GM12878 (cell line): ENCODE measurements around the gene WDR41. TPM values are rescaled to one million over a fixed set of nuclear protein-coding genes. Genes with fewer than 3 reads are reported as not detected.

Experiments
- CTCF ChIP-seq, 3 experiments: IDR thresholded peaks in 2 of 3; conservative IDR thresholded peaks in 1 of 3; 2 replicates each; pipeline ENCODE4 v1.5.1; 2011; ENCODE audit warnings: low read depth in 3 of 3, low read length in 3 of 3, mild to moderate bottlenecking in 3 of 3, control low read depth in 2 of 3, moderate library complexity in 2 of 3, inconsistent platforms in 1 of 3, mixed read lengths in 1 of 3; ENCODE audit not compliant: control insufficient read depth in 2 of 3, insufficient read depth in 1 of 3; ENCODE audit errors: extremely low read depth in 1 of 3
- CUX1 ChIP-seq: IDR thresholded peaks from 2 replicates; pipeline ENCODE4 v1.6.1; 2012; ENCODE audit warnings: improper control_type of control experiment, low read depth, low read length; ENCODE audit not compliant: insufficient replicate concordance
- ETV6 ChIP-seq, 2 experiments: fragments of 450-650 bp in 1 of 2; IDR thresholded peaks in 1 of 2; conservative IDR thresholded peaks in 1 of 2; 2 replicates each; pipeline ENCODE4 v1.6.1; 2014; ENCODE audit warnings: antibody characterized with exemption in 1 of 2, borderline replicate concordance in 1 of 2, low read depth in 1 of 2, mild to moderate bottlenecking in 1 of 2, moderate library complexity in 1 of 2
- JUND ChIP-seq: IDR thresholded peaks from 2 replicates; pipeline ENCODE4 v1.6.1; 2012; ENCODE audit warnings: low read depth, mild to moderate bottlenecking, low read length, improper control_type of control experiment, moderate library complexity
- MXI1 ChIP-seq: fragments of 150-350 bp; IDR thresholded peaks from 2 replicates; pipeline ENCODE4 v1.6.1; 2011; ENCODE audit warnings: low read depth, mild to moderate bottlenecking, inconsistent platforms, low read length, improper control_type of control experiment
- PAX5 ChIP-seq: IDR thresholded peaks from 2 replicates; pipeline ENCODE4 v1.6.1; 2011; ENCODE audit warnings: low read depth, low read length, borderline replicate concordance
- PAX8 ChIP-seq: fragments of 450-650 bp; IDR thresholded peaks from 2 replicates; pipeline ENCODE4 v1.6.1; 2017; ENCODE audit warnings: mild to moderate bottlenecking, moderate library complexity
- RB1 ChIP-seq: fragments of 450-650 bp; formaldehyde crosslinking; IDR thresholded peaks from 2 replicates; pipeline ENCODE4 v1.6.1; 2017; ENCODE audit warnings: mild to moderate bottlenecking, borderline replicate concordance
- SUPT20H ChIP-seq: IDR thresholded peaks from 2 replicates; pipeline ENCODE4 v1.6.1; 2011; ENCODE audit warnings: low read depth, mild to moderate bottlenecking, low read length, moderate library complexity, borderline replicate concordance; ENCODE audit not compliant: control insufficient read depth
- SUZ12 ChIP-seq: fragments of 200-600 bp; sonication (generic); IDR thresholded peaks from one replicate; pipeline ENCODE4 v1.6.1; 2018; ENCODE audit warnings: antibody characterized with exemption, mild to moderate bottlenecking; ENCODE audit not compliant: unreplicated experiment
- TCF3 ChIP-seq: IDR thresholded peaks from 2 replicates; pipeline ENCODE4 v1.6.1; 2012; ENCODE audit warnings: low read depth, mild to moderate bottlenecking, low read length, borderline replicate concordance; ENCODE audit not compliant: insufficient read depth
- polyA plus RNA-seq, 11 experiments: library from polyadenylated mRNA; depleted of rRNA in 4 of 11; unstranded in 6 of 11; stranded (reverse) in 5 of 11; fragments of >200 nt; fragmentation: Nextera tagmentation in 4 of 11; fragmentation: Illumina TruSeq in 1 of 11; extraction: Ambion mirVana in 4 of 11; extraction: Trizol in 1 of 11; gene quantifications; 1 replicate in 1 of 11; 2 replicates in 10 of 11; pipeline versions ENCODE4 v1.2.1 to v1.2.3, GENCODE V29; 2011 to 2016; ENCODE audit warnings: inconsistent platforms in 2 of 11, missing spikeins in 2 of 11, low read depth in 1 of 11
- total RNA-seq, 4 experiments: library from RNA; depleted of rRNA in 3 of 4; stranded (reverse); fragments of >200 nt in 3 of 4; fragmentation: Illumina TruSeq in 1 of 4; extraction: Trizol in 1 of 4; gene quantifications; 2 replicates each; pipeline versions ENCODE4 v1.2.1 to v1.2.3, GENCODE V29; 2013 to 2021
- TF ChIP-seq, protein P1 (sequence below): fragments of 450-650 bp; IDR thresholded peaks from 2 replicates; pipeline ENCODE4 v1.6.1; 2017; ENCODE audit warnings: mild to moderate bottlenecking, moderate library complexity

Gene WDR41
- total and polyA plus RNA-seq, 10 of the 15 experiments (the other 5 are each of a cell fraction or from before 2014, with no cell fraction given): 60.0 to 124 (median 84.4) TPM

DNA sequence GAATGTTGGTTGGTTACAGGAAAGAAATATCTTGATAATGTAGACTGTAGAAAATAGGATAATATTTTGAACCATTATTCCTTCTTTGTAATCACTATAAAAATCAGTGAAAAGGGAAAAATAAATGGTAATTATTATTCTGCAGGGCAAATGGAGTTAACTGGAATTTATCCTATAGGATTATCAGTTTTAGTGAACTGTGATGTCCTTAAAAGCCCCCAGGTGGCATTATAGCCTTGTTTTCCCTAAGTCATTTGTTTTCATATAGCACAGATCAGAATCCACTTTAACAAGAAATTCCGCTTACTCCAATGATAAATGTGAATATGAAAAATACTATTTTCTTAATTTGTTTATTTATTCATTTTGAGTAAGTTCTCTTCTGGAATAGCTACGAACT is 26.2 kb upstream of the WDR41 start (continued):
- TF ChIP-seq, protein P1, sequence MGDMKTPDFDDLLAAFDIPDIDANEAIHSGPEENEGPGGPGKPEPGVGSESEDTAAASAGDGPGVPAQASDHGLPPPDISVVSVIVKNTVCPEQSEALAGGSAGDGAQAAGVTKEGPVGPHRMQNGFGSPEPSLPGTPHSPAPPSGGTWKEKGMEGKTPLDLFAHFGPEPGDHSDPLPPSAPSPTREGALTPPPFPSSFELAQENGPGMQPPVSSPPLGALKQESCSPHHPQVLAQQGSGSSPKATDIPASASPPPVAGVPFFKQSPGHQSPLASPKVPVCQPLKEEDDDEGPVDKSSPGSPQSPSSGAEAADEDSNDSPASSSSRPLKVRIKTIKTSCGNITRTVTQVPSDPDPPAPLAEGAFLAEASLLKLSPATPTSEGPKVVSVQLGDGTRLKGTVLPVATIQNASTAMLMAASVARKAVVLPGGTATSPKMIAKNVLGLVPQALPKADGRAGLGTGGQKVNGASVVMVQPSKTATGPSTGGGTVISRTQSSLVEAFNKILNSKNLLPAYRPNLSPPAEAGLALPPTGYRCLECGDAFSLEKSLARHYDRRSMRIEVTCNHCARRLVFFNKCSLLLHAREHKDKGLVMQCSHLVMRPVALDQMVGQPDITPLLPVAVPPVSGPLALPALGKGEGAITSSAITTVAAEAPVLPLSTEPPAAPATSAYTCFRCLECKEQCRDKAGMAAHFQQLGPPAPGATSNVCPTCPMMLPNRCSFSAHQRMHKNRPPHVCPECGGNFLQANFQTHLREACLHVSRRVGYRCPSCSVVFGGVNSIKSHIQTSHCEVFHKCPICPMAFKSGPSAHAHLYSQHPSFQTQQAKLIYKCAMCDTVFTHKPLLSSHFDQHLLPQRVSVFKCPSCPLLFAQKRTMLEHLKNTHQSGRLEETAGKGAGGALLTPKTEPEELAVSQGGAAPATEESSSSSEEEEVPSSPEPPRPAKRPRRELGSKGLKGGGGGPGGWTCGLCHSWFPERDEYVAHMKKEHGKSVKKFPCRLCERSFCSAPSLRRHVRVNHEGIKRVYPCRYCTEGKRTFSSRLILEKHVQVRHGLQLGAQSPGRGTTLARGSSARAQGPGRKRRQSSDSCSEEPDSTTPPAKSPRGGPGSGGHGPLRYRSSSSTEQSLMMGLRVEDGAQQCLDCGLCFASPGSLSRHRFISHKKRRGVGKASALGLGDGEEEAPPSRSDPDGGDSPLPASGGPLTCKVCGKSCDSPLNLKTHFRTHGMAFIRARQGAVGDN: no peak
- no peak for TF ChIP-seq PAX8
- TF ChIP-seq TCF3: no peak
- no peak for TF ChIP-seq SUZ12
- no peak for TF ChIP-seq RB1
- no peak for TF ChIP-seq CUX1
- no peak for TF ChIP-seq PAX5
- TF ChIP-seq CTCF (IDR thresholded peaks at IDR 0.05 in 2 of 3, conservative IDR thresholded peaks at IDR 0.05 in 1 of 3; ENCODE audit: control insufficient read depth in 2 of 3, extremely low read depth in 1 of 3, insufficient read depth in 1 of 3, low read depth in 3 of 3, low read length in 3 of 3): peak in 2 of 3 experiments; percentile 20 to 48; a peak in 3 of 6 replicates
- no peak for TF ChIP-seq MXI1
- no peak for TF ChIP-seq SUPT20H
- no peak for TF ChIP-seq ETV6 (conservative IDR thresholded peaks at IDR 0.05 in 1 of 2, IDR thresholded peaks at IDR 0.05 in 1 of 2; ENCODE audit: borderline replicate concordance in 1 of 2, low read depth in 1 of 2)
- no peak for TF ChIP-seq JUND
- TF ChIP-seq, all 136 proteins: peak for 3
